HEK293 (cell line): Measurements from ENCODE around the gene AKR1C1.

ENCODE experiments used
- ATF2 ChIP-seq: fragments of 450-650 bp; formaldehyde crosslinking; IDR thresholded peaks from 2 replicates; pipeline ENCODE4 v1.5.1; 2016; ENCODE audit warnings: missing biosample characterization, missing genetic modification characterization, low read depth
- CTCF ChIP-seq: fragments of 450-650 bp; formaldehyde crosslinking; IDR thresholded peaks from 2 replicates; pipeline ENCODE4 v1.5.1; 2016; ENCODE audit warnings: missing biosample characterization, missing genetic modification characterization
- GLI4 ChIP-seq: fragments of 450-650 bp; formaldehyde crosslinking; IDR thresholded peaks from 2 replicates; pipeline ENCODE4 v1.5.1; 2016; ENCODE audit warnings: missing biosample characterization, missing genetic modification characterization
- HIC1 ChIP-seq: fragments of 450-650 bp; formaldehyde crosslinking; IDR thresholded peaks from 2 replicates; pipeline ENCODE4 v1.5.1; 2016; ENCODE audit warnings: missing biosample characterization, missing genetic modification characterization
- KLF7 ChIP-seq: fragments of 450-650 bp; formaldehyde crosslinking; IDR thresholded peaks from 2 replicates; pipeline ENCODE4 v1.5.1; 2016; ENCODE audit warnings: missing biosample characterization, missing genetic modification characterization, borderline replicate concordance
- WT1 ChIP-seq: fragments of 450-650 bp; formaldehyde crosslinking; IDR thresholded peaks from 2 replicates; pipeline ENCODE4 v1.5.1; 2016; ENCODE audit warnings: missing biosample characterization, missing genetic modification characterization
- YY1 ChIP-seq: fragments of 450-650 bp; formaldehyde crosslinking; IDR thresholded peaks from 2 replicates; pipeline ENCODE4 v1.5.1; 2018; ENCODE audit warnings: missing biosample characterization, missing genetic modification characterization
- YY2 ChIP-seq: fragments of 450-650 bp; formaldehyde crosslinking; IDR thresholded peaks from 2 replicates; pipeline ENCODE4 v1.5.1; 2016; ENCODE audit warnings: missing biosample characterization, missing genetic modification characterization
- ZNF10 ChIP-seq: fragments of 450-650 bp; formaldehyde crosslinking; IDR thresholded peaks from 2 replicates; pipeline ENCODE4 v1.5.1; 2017; ENCODE audit warnings: missing biosample characterization, missing genetic modification characterization
- ZNF274 ChIP-seq, 2 experiments: fragments of 200-500 bp in 1 of 2; fragments of 450-650 bp in 1 of 2; sonication (Bioruptor generic) in 1 of 2; formaldehyde crosslinking in 1 of 2; IDR thresholded peaks; 2 replicates each; pipeline versions ENCODE4 v1.5.1 to v1.6.1; 2014 to 2016; ENCODE audit warnings: borderline replicate concordance in 1 of 2, inconsistent platforms in 1 of 2, low read length in 1 of 2, missing biosample characterization in 1 of 2, missing genetic modification characterization in 1 of 2
- ZNF423 ChIP-seq: fragments of 450-650 bp; formaldehyde crosslinking; IDR thresholded peaks from 2 replicates; pipeline ENCODE4 v1.5.1; 2016; ENCODE audit warnings: missing biosample characterization, missing genetic modification characterization
- ZNF48 ChIP-seq: fragments of 450-650 bp; formaldehyde crosslinking; IDR thresholded peaks from 2 replicates; pipeline ENCODE4 v1.5.1; 2016; ENCODE audit warnings: missing biosample characterization, missing genetic modification characterization
- ZNF560 ChIP-seq: fragments of 450-650 bp; formaldehyde crosslinking; IDR thresholded peaks from 2 replicates; pipeline ENCODE4 v1.5.1; 2017; ENCODE audit warnings: missing biosample characterization, missing genetic modification characterization, borderline replicate concordance
- ZSCAN30 ChIP-seq: fragments of 450-650 bp; IDR thresholded peaks from 2 replicates; pipeline ENCODE4 v1.5.1; 2018; ENCODE audit warnings: missing biosample characterization, mild to moderate bottlenecking, missing genetic modification characterization, moderate library complexity

- TF ChIP-seq ZNF10 (tag by site-specific recombination) (no peak), ZNF423 (tag by site-specific recombination) (no peak), GLI4 (tag by site-specific recombination) (no peak), ZNF560 (tag by site-specific recombination) (no peak), YY2 (tag by site-specific recombination) (no peak), KLF7 (tag by site-specific recombination) (no peak), ZNF274 (IDR thresholded peaks at IDR 0.05; ENCODE audit: low read length) (no peak), ZNF274 (tag by site-specific recombination; IDR thresholded peaks at IDR 0.05; ENCODE audit: borderline replicate concordance) (no peak), CTCF (tag by site-specific recombination) (no peak), ZNF48 (tag by site-specific recombination) (no peak), YY1 (tag by site-specific recombination) (no peak), ZSCAN30 (tag by site-specific recombination) (no peak), ATF2 (tag by site-specific recombination) (no peak), HIC1 (tag by site-specific recombination) (no peak), WT1 (tag by site-specific recombination) (no peak)
Observed at GRCh38 chr10:4980793-4981192, 17.6 kb downstream of the AKR1C1 start.
